Measurements from ENCODE around the gene TRIM27.
"Not testable (repeated sequence)": the region's sequence is repeated elsewhere in the genome, so short reads cannot be mapped to it uniquely, and the experiment has no call there.

TRIM27 gene

DNA sequence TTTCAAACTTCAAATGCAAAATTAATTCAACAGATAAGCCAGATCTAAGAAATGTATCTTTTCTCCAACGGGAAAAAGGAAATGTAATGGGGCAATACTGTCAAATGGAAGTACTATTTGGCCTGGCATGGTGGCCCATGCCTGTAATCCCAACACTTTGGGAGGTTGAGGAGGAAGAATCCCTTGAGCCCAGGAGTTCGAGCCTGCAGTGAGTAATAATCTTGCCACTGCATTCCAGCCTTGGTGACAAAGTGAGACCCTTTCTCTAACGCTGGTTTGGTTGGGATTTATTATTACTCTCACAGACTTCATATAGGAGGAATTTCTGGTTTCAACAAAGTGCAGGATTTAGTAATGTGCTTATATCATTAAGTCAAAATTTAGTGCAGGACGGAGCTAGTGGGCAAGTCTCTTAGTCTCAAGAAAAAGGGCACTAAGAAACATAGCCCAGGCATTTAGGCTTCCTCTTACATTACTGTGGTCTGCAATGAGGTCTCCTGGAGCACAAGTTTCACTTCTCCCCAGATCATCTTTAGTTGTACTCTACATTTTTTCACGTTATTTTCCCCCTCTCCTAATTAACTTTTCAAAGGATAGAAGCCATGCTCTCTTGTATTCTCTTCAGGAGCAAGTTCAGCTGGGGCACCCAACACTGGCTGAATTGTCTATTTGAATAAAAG lies 23.1 kb downstream of the TRIM27 start:
- in situ Hi-C loops (cut with HindIII; ENCODE audit: low sequenced_read_pairs) = no loop called here

DNA sequence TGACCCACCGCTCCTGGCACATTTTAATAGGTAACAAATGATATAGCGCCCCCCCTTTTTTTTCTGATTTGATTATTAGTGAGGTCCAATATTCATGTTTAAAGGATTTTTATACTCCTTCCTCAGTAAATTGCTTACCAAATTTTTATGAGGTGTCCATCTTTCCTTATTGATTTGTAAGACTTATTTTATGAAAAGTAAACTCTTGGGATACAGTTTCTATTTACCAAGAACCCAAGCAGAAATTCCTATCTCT lies 25.1 kb downstream of the TRIM27 start:
- in situ Hi-C loops (cut with HindIII; ENCODE audit: low sequenced_read_pairs) = loop anchor here (5.0 kb wide), 1 partner anchor 39 kb away; no protein-coding TSS in a partner anchor

DNA sequence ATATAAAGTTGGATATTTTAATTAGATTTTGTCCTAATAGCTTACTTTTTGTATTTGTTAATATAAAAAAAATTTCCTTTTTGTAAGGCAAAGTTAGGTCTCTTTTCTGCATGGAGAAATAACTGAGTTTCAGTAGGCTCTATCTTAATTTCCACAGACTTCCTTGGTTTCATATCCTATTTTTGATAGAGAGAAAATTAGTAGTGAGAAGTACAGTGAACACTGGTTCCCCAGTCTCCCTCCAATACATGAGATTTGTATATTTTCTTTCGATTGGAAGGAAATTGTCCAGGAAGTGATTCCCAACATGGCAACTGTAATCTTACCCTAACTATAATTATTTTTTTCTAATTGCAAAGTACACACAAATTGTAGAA lies 26.4 kb downstream of the TRIM27 start:
- in situ Hi-C loops (cut with HindIII; ENCODE audit: low sequenced_read_pairs) = loop anchor here (5.0 kb wide), 1 partner anchor 40 kb away; no protein-coding TSS in a partner anchor

DNA sequence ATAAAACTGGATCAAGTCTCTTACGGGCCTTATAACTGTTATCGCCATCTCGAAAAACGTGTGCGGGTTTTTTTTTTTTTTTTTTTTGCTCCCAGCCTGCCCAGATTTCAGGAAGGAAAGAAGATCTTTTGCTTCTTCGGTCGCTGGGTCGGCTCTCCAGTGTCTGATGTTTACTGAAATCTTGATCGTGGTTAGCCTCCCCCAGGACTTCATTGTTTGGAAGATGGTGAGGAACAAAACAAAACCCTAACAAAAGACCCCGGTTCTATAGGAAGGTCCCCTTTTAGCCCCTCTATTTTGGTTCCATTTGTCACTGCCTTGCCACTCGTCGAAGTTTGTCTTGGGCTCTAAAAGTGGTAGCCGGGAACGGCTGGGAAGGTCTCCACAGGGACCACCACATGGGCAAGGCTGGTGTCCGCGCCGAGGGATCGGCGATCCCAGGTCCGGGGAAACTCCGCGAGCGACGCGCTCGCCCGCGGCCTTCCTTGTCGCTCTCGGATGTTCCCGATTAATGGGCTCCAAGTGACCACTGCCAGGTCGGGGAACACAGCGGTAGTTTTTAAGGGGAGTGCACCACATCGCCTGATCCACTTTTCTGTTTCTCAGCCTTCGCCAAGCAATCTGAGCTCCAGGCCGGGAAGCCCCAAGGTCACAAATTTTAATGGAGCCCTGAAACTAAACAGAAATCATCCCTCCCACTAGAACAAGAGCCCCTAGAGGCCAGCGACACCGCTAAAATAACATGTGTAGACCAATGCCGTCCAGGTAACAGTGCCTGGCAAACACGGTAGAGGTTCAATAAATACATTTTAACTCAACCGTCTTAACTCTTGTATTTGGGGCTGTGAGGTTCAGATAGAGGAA lies 27.0 kb downstream of the TRIM27 start:
- in situ Hi-C loops (cut with HindIII; ENCODE audit: low sequenced_read_pairs) = loop anchor here (5.0 kb wide), 1 partner anchor 41 kb away; no protein-coding TSS in a partner anchor

DNA sequence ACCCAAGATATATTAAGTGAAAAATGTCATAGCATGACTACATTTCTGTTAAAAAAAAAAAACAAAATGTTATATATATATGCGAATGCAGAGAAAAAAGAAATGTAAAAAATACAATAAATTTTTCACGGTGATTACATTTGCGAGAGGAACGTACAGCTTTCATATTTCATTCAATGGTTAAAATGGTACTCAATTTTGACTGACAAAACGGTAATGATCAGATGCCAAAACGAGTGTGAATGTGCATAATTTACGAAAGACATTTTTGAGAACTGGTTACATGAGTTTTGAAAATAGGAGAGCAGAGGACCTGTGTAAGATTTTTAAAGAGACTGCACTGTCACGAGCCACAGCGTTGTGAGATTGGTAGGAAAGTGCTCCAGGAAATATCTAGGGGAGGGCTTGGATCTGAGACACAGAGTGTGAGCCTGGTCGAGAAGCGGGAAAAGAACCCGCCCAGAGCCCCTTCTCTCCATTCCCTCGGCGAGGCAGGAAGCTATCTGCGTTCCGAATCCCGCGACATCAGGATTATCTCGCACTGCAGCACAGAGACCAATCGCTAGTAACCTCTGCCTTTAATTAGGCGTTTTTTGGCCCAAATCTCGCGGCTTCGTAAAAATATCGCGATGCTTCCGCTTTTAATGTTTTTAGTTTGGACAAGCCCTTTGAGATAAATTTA lies 28.5 kb downstream of the TRIM27 start:
- in situ Hi-C loops (cut with HindIII; ENCODE audit: low sequenced_read_pairs) = loop anchor here (5.0 kb wide), 1 partner anchor 42 kb away; no protein-coding TSS in a partner anchor

DNA sequence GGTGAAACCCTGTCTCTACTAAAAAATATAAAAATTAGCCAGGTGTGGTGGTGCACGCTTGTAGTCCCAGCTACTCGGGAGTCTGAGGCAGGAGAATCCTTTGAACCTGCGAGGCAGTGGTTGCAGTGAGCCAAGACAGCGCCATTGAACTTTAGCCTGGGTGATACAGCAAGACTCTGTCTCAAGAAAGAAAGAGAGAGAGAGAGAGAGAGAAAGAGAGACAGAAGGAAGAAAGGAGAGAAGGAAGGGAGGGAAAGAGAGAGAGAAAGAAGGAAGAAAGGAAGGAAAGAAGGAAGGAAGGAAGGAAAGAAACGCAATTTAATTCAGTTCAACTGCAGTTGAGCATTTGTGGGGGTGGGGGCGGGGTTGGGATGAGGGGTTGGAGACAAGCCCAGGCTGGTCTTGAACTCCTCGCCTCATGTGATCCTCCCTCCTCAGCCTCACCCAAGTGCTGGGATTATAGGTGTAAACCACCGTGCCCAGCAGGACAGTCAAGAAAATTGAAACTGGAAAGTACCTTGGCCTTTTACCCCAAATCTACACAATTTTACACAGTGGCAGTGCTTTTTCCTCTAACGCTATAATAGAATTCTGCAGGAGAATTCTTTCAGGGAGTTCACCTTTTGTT lies 30.5 kb downstream of the TRIM27 start:
- in situ Hi-C loops (cut with HindIII; ENCODE audit: low sequenced_read_pairs) = no loop called here

DNA sequence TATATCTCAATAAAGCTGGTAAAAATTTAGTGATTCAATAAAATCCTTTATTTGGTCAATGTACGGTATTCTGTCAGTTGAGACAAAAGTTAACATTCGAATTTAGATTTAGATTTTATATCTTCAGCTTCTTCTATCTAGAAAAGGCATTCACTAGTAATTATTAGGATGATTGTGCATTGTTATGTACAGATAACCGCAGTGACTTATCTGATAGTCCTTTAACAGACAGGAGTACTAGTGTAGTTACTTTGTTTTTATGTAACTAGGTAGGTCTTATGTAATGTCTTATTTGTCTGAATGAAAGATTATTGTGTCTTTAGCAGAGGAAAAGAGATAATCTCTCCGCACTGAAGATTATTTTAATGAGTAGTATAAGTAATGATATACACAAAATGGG lies 31.3 kb downstream of the TRIM27 start:
- in situ Hi-C loops (cut with HindIII; ENCODE audit: low sequenced_read_pairs) = no loop called here

DNA sequence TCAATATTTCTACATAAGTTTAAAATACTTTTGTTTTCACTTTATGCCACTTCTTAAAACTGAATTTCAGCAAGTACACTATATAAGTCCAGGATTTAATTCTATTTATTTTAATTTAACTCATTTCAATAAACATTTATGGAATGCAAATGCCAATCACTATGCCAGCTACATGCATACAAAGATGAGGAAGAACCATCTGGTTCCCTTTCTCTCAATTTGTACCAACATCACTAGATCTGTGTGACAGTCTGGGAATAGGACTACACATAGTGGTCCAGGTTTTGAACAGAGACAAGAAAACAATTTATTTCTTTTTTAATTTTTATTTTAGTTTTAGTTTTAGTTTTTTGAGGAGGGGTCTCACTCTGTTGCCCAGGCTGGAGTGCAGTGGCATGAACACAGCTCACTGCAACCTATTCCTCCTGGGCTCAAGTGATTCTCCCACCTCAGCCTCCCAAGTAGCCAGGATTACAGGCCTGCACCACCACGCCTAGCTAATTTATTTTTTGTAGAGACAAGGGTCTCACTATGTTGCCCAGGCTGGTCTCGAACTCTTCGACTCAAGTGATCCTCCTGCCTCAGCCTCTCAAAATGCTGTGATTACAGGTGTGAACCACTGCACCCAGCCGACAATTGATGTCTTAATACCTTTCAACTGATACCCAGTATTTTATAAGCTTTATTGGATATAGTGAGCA lies 35.8 kb downstream of the TRIM27 start:
- in situ Hi-C loops (cut with HindIII; ENCODE audit: low sequenced_read_pairs) = no loop called here

DNA sequence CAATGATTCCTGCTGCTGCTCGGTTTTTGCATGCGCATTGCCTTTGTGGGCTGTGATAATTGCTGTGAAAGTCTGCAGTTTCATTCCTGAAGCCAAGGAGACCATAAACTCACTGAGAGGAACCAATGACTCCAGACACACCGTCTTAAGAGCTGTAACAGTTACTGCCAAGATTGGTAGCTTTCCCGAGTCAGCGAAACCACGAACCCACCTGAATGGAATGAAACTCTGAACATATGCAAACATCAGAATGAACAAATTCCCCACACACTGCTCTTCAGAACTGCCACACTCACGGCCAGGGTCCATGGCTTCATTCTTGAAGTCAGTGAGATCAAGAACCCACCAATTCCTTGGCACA lies 37.7 kb downstream of the TRIM27 start:
- in situ Hi-C loops (cut with HindIII; ENCODE audit: low sequenced_read_pairs) = no loop called here

DNA sequence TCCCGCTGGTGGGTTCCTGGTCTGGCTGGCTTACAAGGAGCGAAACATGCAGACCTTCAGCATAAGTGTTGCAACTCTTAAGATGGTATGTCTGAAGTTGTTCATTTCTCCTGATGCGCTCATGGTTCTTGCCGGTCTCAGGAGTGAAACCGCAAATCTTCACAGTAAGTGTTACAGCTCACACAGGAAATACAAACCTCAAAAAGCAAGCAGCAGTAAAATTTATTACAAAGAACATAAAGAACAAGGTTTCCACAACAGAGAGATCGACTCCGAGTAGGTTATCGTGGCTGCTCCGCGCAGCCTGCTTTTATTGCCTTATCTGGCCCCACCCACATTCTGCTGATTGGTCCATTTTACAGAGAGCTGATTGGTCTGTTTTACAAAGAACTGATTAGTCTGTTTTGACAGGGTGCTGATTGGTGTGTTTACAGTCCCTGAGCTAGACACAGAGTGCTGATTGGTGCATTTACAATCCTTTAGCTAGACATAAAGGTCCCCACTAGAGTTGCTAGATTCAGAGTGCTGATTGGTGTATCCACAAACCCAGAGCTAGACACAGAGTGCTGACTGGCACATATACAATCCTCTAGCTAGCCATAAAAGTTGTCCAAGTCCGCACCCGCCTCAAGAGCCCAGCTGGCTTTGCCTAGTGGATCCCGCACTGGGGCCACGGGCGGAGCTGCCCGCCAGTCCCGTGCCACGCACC lies 39.2 kb downstream of the TRIM27 start:
- in situ Hi-C loops (cut with HindIII; ENCODE audit: low sequenced_read_pairs) = no loop called here

DNA sequence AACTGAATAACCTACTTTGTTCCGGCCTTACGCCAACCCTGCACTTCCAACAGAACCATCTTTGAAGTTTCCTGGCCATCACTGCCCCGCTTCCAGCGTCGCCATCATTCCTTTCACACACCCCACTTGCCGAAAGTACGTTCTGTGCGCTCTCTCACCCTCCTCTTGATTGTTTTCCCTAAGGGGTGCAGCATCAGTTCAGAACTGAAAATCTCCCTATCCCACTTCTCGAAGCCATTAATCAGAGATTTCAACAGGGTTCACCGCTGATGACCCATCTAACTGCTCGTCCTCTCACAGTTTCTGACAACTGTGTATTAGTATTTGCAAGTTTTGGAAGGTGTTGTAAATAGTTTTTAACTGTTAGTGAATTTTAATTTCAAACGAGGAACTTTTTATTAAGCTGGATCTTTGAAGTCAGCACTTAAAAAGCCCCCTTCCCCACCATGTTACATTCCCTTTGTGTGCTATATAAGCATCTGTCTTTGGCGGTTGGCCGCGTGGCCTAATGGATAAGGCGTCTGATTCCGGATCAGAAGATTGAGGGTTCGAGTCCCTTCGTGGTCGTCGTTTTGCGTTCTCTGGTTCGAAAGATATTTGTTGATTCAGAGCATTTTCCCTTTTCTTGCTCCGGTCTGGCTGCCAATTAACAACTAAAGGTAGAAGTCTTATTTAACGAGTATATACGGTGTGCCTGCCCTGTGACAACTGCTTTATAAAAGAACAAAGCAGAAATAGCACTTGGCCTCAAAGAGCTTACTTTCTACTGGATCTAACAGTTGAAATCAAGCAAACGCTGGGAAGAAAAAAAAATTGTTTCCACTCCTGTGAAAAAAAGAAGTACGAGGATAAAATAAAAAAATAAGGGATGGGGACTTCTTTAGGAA lies 42.6 kb downstream of the TRIM27 start:
- in situ Hi-C loops (cut with HindIII; ENCODE audit: low sequenced_read_pairs) = no loop called here

DNA sequence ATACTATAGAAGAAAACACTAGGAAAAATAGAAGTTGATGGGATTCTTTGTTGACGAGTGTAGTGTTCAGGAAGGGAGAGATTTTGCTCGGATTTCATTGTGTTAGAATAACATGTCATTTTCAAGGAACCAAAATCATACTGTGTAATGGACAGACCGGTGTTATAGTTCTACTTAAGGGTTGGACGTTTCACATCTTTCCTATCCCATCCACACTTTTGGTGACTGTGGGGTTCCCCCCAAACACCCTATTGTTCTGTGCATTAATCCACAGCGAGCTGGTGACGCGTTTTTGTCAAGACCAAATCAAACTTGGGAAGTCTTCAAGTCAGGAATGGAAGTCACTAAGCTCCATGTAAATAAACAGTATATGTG lies 43.3 kb downstream of the TRIM27 start:
- in situ Hi-C loops (cut with HindIII; ENCODE audit: low sequenced_read_pairs) = no loop called here

DNA sequence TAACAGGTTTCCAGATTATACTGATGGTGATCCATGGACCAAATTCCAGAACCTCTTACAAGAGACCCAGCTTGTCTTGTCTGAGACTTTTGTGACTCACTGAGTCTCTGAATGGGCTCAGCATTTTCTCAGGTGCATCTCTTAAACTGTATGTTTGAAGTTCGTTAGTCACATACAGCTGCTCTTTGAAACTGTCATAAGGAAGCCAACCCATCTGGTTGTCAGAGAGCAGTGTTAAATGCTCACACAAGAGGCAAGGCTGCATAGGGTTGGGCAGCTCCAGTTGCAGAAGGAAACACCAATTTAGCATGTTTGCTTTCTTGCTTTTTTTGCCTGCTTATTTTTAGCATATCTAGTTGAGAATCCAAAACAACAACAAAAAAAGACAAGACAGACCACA lies 47.1 kb downstream of the TRIM27 start:
- in situ Hi-C loops (cut with HindIII; ENCODE audit: low sequenced_read_pairs) = no loop called here

DNA sequence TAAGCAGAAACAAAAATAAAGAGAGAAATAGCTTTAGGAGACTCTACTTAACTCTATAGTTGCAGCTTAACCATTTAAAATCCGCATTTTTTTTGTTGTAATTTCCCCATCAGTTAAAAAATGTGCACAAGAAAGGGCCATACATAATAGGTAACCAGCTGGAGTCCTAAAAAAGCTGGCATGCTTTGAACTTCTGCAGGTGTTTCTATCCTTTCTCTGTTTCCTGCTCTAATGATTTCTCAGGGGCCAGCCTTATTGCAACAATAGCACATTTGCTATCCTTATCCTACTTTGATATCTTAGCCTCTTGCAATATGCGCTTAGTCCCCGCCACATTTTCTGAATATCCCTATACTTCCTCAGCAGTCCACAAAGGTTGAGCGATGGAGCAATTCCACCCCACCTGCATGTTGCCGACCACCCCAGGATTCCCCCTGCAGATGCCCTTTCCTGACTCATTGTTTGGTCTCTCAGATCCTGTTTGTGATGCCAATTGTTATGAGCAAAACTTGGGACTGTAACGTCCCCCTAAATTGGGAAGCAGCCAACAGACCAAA lies 48.5 kb downstream of the TRIM27 start:
- in situ Hi-C loops (cut with HindIII; ENCODE audit: low sequenced_read_pairs) = no loop called here

DNA sequence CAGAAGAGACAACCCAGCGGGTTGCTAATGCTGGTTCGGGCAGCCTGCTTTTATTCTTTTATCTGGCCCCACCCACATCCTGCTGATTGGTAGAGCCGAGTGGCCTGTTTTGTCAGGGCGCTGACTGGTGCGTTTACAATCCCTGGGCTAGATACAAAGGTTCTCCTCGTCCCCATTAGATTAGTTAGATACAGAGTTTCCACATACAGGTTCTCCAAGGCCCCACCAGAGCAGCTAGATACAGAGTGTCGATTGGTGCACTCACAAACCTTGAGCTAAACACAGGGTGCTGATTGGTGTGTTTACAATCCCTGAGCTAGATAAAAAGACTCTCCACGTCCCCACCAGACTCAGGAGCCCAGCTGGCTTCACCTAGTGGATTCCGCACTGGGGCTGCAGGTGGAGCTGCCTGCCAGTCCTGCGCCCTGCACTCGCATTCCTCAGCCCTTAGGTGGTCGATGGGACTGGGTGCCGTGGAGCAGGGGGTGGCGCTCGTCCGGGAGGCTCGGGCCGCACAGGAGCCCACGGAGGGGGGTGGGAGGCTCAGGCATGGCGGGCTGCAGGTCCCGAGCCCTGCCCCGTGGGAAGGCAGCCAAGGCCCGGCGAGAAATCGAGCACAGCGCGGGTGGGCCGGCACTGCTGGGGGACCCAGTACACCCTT lies 51.5 kb downstream of the TRIM27 start:
- in situ Hi-C loops (cut with HindIII; ENCODE audit: low sequenced_read_pairs) = not testable (repeated sequence)

DNA sequence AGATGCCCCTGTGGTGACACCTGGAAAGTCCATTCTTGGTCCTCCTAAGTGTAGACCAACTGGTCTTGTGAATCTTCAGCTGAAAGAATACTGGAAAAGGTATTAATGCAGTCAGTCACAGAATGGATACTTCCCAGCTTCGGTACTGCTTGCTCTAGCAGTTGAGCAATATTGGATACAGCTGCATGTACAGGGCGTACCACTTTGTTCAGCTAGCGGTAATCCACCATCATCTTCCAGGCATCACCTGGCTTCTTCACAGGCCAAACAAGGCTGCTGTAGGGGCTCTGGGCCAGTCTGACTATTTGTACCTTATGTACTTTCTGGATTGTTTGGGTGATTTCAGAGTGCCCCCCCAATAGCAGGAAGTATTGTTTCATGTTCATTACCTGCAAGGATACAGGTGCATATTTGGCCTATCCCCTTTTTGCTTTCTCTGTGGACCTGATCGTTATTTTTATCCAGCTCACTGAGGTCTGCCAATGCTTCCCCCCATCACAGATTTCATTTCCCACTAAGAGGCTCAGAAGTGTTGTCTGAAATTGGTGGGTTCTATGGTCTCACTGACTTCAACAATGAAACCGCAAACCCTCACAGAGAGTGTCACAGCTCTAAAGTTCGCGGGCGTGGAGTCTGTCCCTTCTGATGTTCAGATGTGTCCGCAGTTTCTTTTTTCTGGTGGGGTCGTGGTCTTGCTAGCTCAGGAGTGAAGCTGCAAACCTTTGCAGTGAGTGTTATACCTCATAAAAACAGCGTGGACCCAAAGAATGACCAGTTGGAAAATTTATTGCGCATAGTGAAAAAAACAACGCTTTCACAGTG lies 52.2 kb downstream of the TRIM27 start:
- in situ Hi-C loops (cut with HindIII; ENCODE audit: low sequenced_read_pairs) = no loop called here

DNA sequence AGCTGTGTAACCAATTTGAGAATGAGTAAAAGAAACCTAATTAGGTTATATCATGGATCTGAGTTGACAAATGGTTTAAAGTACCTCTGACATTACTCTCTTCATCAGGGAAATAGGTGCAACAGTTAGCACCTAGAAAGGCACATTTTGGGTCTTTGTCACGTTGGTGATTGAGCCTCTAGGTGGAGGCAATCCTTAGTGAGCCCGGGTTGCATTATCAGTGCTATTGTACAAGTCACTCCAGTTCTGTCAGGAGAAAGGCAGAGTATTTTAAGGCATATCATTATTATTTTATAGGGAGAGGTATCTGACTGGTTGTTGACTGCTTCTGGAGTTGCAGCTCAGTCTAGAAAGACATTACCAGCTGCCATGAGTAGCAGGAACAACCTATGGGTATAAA lies 54.9 kb downstream of the TRIM27 start:
- in situ Hi-C loops (cut with HindIII; ENCODE audit: low sequenced_read_pairs) = no loop called here

DNA sequence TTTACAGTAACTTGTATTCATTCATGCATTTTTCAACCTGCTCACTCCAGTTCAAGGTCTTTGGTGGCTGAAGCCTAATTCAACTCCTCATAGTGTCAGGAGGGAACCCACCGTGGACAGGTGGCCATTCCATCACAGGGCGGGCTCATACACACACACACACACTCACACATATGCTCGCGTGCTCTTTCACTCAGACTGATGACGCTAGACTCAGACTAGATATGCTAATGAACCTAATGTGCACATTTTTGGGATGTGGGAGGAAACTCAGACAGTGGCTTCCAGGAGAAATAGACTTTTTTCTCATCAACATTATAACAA lies 56.7 kb downstream of the TRIM27 start:
- in situ Hi-C loops (cut with HindIII; ENCODE audit: low sequenced_read_pairs) = no loop called here

All from endothelial cell of hepatic sinusoid (primary cell).